H1 (cell line): Measurements from ENCODE around the gene UMODL1. TPM values are rescaled to one million over a fixed set of nuclear protein-coding genes. Genes with fewer than 3 reads are reported as not detected.

Experiments
- CTCF ChIA-PET: fragments of 300-600 bp; sonication (Branson Sonifier 250); formaldehyde crosslinking; loops from one replicate; lab custom pipeline; 2021; ENCODE audit not compliant: partially characterized antibody; lab: Charles Lee
- POLR2A ChIA-PET: fragments of 300-600 bp; sonication (Branson Sonifier 250); formaldehyde crosslinking; loops from one replicate; lab custom pipeline; 2021; ENCODE audit warnings: inconsistent platforms; ENCODE audit not compliant: partially characterized antibody; lab: Charles Lee
- DNase-seq, 2 experiments: peaks; one replicate each; pipeline versions ENCODE4 v3.0.0 to v3.0.0-alpha.2; 2010 to 2022; ENCODE audit warnings: low spot score in 2 of 2, low read depth in 1 of 2, mixed read lengths in 1 of 2
- FAIRE-seq: peaks from 2 replicates; lab custom pipeline; 2011; peaks lifted over from hg19 to GRCh38; lab: Jason Lieb, UNC
- H2AFZ ChIP-seq: 2 replicates; pipeline ENCODE4 v1.8.1; 2012; ENCODE audit warnings: low read length, inconsistent platforms
- H2AK5ac ChIP-seq: 2 replicates; pipeline ENCODE4 v1.6.1; 2013; ENCODE audit warnings: low read depth, low read length
- H2BK120ac ChIP-seq: replicated peaks from 2 replicates; pipeline ENCODE3; 2013; ENCODE audit warnings: low read depth, low read length, inconsistent platforms
- H2BK12ac ChIP-seq: 2 replicates; pipeline ENCODE4 v1.6.1; 2013; ENCODE audit warnings: low read depth, low read length
- H2BK15ac ChIP-seq: 2 replicates; pipeline ENCODE4 v1.6.1; 2013; ENCODE audit warnings: low read length
- H2BK20ac ChIP-seq: 2 replicates; pipeline ENCODE4 v1.6.1; 2013; ENCODE audit warnings: low read length
- H2BK5ac ChIP-seq: 2 replicates; pipeline ENCODE4 v1.6.1; 2013; ENCODE audit warnings: low read depth, low read length
- H3K14ac ChIP-seq: 2 replicates; pipeline ENCODE4 v1.6.1; 2013; ENCODE audit warnings: inconsistent platforms; ENCODE audit not compliant: insufficient read length
- H3K18ac ChIP-seq: 2 replicates; pipeline ENCODE4 v1.6.1; 2013; ENCODE audit warnings: low read length; ENCODE audit errors: extremely low read depth
- H3K23ac ChIP-seq: 2 replicates; pipeline ENCODE4 v1.6.1; 2013; ENCODE audit warnings: inconsistent platforms; ENCODE audit not compliant: insufficient read length
- H3K23me2 ChIP-seq: 2 replicates; pipeline ENCODE4 v1.6.1; 2013; ENCODE audit warnings: low read depth, low read length
- H3K27ac ChIP-seq: 2 replicates; pipeline ENCODE4 v1.6.1; 2011; ENCODE audit warnings: low read depth, low read length, inconsistent platforms
- H3K27me3 ChIP-seq, 4 experiments: replicated peaks in 1 of 4; 1 replicate in 1 of 4; 2 replicates in 3 of 4; pipeline versions ENCODE4 v1.6.1 to v1.8.1; 2011 to 2013; ENCODE audit warnings: low read length in 3 of 4, mild to moderate bottlenecking in 3 of 4, inconsistent platforms in 2 of 4, mixed read lengths in 2 of 4, moderate library complexity in 1 of 4; ENCODE audit not compliant: control insufficient read depth in 3 of 4, insufficient read depth in 3 of 4; ENCODE audit errors: extremely low read depth in 1 of 4
- H3K36me3 ChIP-seq, 4 experiments: 2 replicates each; pipeline versions ENCODE4 v1.6.1 to v1.8.1; 2011 to 2013; ENCODE audit warnings: mild to moderate bottlenecking in 4 of 4, low read length in 3 of 4, moderate library complexity in 2 of 4, control low read depth in 1 of 4, inconsistent platforms in 1 of 4; ENCODE audit not compliant: insufficient read depth in 4 of 4, control insufficient read depth in 2 of 4
- H3K4ac ChIP-seq: replicated peaks from 2 replicates; pipeline ENCODE3; 2013; ENCODE audit warnings: low read length, low read depth, mixed read lengths, inconsistent platforms; ENCODE audit not compliant: insufficient read length
- H3K4me1 ChIP-seq, 4 experiments: replicated peaks in 1 of 4; 1 replicate in 1 of 4; 2 replicates in 3 of 4; pipeline versions ENCODE4 v1.6.1 to v1.8.1; 2011 to 2013; ENCODE audit warnings: low read length in 3 of 4, inconsistent platforms in 2 of 4, mixed read lengths in 1 of 4; ENCODE audit not compliant: insufficient read depth in 4 of 4, control insufficient read depth in 3 of 4
- H3K4me2 ChIP-seq, 2 experiments: 2 replicates each; pipeline versions ENCODE4 v1.6.1 to v1.8.1; 2011 to 2013; ENCODE audit warnings: low read depth in 2 of 2, low read length in 2 of 2, control low read depth in 1 of 2, inconsistent platforms in 1 of 2, mild to moderate bottlenecking in 1 of 2; ENCODE audit not compliant: insufficient read depth in 1 of 2
- H3K4me3 ChIP-seq, 4 experiments: fragments of 200-600, 300-600 bp in 1 of 4; sonication (generic), shearing (Covaris generic), sonication (Bioruptor Twin) in 1 of 4; 2 replicates each; pipeline versions ENCODE4 v1.5.1 to v1.8.1; 2011 to 2016; ENCODE audit warnings: low read length in 4 of 4, low read depth in 3 of 4, control low read depth in 2 of 4, inconsistent platforms in 2 of 4, mild to moderate bottlenecking in 2 of 4, mixed read lengths in 1 of 4, moderate library complexity in 1 of 4; ENCODE audit not compliant: insufficient read depth in 2 of 4; ENCODE audit errors: extremely low read depth in 1 of 4
- H3K56ac ChIP-seq: replicated peaks from 2 replicates; pipeline ENCODE3; 2013; ENCODE audit warnings: low read depth, mild to moderate bottlenecking, mixed read lengths, low read length, inconsistent platforms; ENCODE audit not compliant: insufficient read length
- H3K79me1 ChIP-seq: 2 replicates; pipeline ENCODE4 v1.6.1; 2013; ENCODE audit warnings: low read depth, low read length, control low read depth
- H3K79me2 ChIP-seq, 2 experiments: 2 replicates each; pipeline versions ENCODE4 v1.6.1 to v1.8.1; 2012 to 2013; ENCODE audit warnings: low read length in 2 of 2, mild to moderate bottlenecking in 2 of 2, inconsistent platforms in 1 of 2; ENCODE audit not compliant: insufficient read depth in 2 of 2, control insufficient read depth in 1 of 2
- H3K9ac ChIP-seq, 4 experiments: replicated peaks in 1 of 4; 1 replicate in 1 of 4; 2 replicates in 3 of 4; pipeline versions ENCODE4 v1.6.1 to v1.8.1; 2011 to 2013; ENCODE audit warnings: low read depth in 3 of 4, low read length in 3 of 4, control low read depth in 2 of 4, mild to moderate bottlenecking in 2 of 4, moderate library complexity in 2 of 4, inconsistent platforms in 1 of 4; ENCODE audit errors: extremely low read depth in 1 of 4
- H3K9me3 ChIP-seq, 2 experiments: 2 replicates each; pipeline versions ENCODE4 v1.6.1 to v1.8.1; 2012 to 2013; ENCODE audit warnings: mild to moderate bottlenecking in 2 of 2, moderate library complexity in 2 of 2, control low read depth in 1 of 2, inconsistent platforms in 1 of 2, low read depth in 1 of 2, low read length in 1 of 2, mixed read lengths in 1 of 2; ENCODE audit not compliant: insufficient read depth in 2 of 2
- H4K20me1 ChIP-seq, 2 experiments: replicated peaks in 1 of 2; 2 replicates each; pipeline versions ENCODE3 to v1.8.1; 2011 to 2013; ENCODE audit warnings: inconsistent platforms in 2 of 2, low read length in 2 of 2, mild to moderate bottlenecking in 1 of 2; ENCODE audit not compliant: insufficient read depth in 2 of 2, control insufficient read depth in 1 of 2
- H4K5ac ChIP-seq: 2 replicates; pipeline ENCODE4 v1.6.1; 2013; ENCODE audit warnings: low read length, low read depth, mixed read lengths, inconsistent platforms; ENCODE audit not compliant: insufficient read length
- H4K8ac ChIP-seq: 2 replicates; pipeline ENCODE4 v1.8.0; 2013; ENCODE audit warnings: mild to moderate bottlenecking, moderate library complexity, low read length, inconsistent platforms; ENCODE audit not compliant: insufficient read depth; ENCODE audit errors: extremely low read depth
- H4K91ac ChIP-seq: replicated peaks from 2 replicates; pipeline ENCODE3; 2013; ENCODE audit warnings: low read length, mixed read lengths, inconsistent platforms; ENCODE audit not compliant: insufficient read length
- WGBS, 2 experiments: shearing (Covaris generic) in 1 of 2; methylation state at CpG; one replicate each; pipeline versions ENCODE4 v1.1.6 to v1.1.7; 2013 to 2015; ENCODE audit warnings: low lambda C conversion rate in 2 of 2, mixed read lengths in 2 of 2, inconsistent platforms in 1 of 2, low coverage in 1 of 2, missing lambda C conversion rate in 1 of 2; ENCODE audit not compliant: insufficient replicate concordance in 2 of 2, insufficient coverage in 1 of 2, insufficient read length in 1 of 2; ENCODE audit errors: extremely low coverage in 1 of 2, missing lambda C conversion rate in 1 of 2; 5-methylcytosine and 5-hydroxymethylcytosine counted together
- polyA plus RNA-seq, 7 experiments: library from polyadenylated mRNA; depleted of rRNA in 3 of 7; stranded (reverse) in 5 of 7; unstranded in 2 of 7; fragments of >200 nt in 5 of 7; fragments of 200-250 nt in 2 of 7; gene quantifications; 1 replicate in 5 of 7; 2 replicates in 1 of 7; 4 replicates in 1 of 7; pipeline versions ENCODE4 v1.2.1 to v1.2.3, GENCODE V29; 2011 to 2013; ENCODE audit warnings: missing spikeins in 2 of 7, mixed read lengths in 2 of 7
- total RNA-seq: library from RNA; stranded (reverse); fragmentation: NEBNext Ultra II Directional; extraction: Animal tissue kit (Norgen Biotek cat#: 25700); gene quantifications from 2 replicates; pipeline ENCODE4 v1.2.1, GENCODE V29; 2021

UMODL1 gene
- total and polyA plus RNA-seq, 2 of the 8 experiments (the other 6 are each of a cell fraction or from before 2014, with no cell fraction given) = not detected

DNA sequence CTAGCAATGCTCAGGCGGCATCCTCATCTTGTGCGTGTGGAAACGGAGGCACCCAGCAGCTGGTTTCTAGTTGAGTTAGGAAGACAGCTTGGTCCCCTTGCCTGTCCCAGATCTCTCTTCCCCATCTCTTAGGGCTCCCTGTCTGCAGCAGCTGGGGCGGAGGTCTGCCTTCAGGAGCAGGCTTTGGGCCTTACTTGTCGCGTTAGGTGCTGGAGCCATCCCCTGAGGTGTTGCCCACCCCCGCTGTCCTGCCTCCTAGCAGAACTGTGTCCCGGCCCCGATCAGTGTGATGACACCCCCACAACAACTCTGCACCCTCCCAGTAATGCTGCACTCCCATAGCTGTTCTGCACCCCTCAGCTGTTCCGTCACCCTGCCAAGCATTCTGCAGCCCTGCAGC is 40.7 kb downstream of the UMODL1 start:
- no peak overlapping the region for H3K4me2 ChIP-seq
- no peak overlapping the region for H2AFZ ChIP-seq
- H3K23ac ChIP-seq = no peak overlapping the region
- H4K8ac ChIP-seq = no peak overlapping the region
- H2BK15ac ChIP-seq = no peak overlapping the region
- H4K91ac ChIP-seq = no peak overlapping the region
- 82% methylated on average over 6 of the region's 10 CpGs; no CpG with 5 or more reads in 1 of the 2 experiments for WGBS, 2 experiments
- no peak overlapping the region for H3K14ac ChIP-seq
- no peak overlapping the region for H2AK5ac ChIP-seq
- no peaks in the 10 kb centered on the region for H3K79me1 ChIP-seq
- no peak overlapping the region for H3K56ac ChIP-seq
- no peak overlapping the region for H2BK120ac ChIP-seq
- no peaks in the 10 kb centered on the region for H3K27me3 ChIP-seq
- H3K4me3 ChIP-seq = no peak overlapping the region
- H3K27ac ChIP-seq = no peak overlapping the region
- no peak for FAIRE-seq
- H4K20me1 ChIP-seq = no peaks in the 10 kb centered on the region
- peaks cover 0 to 3% (median 0%) of the 10 kb centered on the region in 4 experiments; a peak in 1 of 7 replicates for H3K4me1 ChIP-seq
- H4K5ac ChIP-seq = no peak overlapping the region
- H3K9me3 ChIP-seq = no peaks in the 10 kb centered on the region
- no peak overlapping the region for H2BK5ac ChIP-seq
- no peaks in the 10 kb centered on the region for H3K79me2 ChIP-seq
- POLR2A ChIA-PET = no interaction called here
- no peak overlapping the region for H2BK20ac ChIP-seq
- DNase-seq = no peak
- no peak overlapping the region for H2BK12ac ChIP-seq
- no peak overlapping the region for H3K9ac ChIP-seq
- no peak overlapping the region for H3K18ac ChIP-seq
- CTCF ChIA-PET = interaction anchor here (1.0 to 2.3 kb wide), 10 partner anchors 9 to 270 kb away, joined by 3 to 8 read pairs (median 4); no protein-coding TSS in a partner anchor
- H3K36me3 ChIP-seq = no peaks in the 10 kb centered on the region
- H3K4ac ChIP-seq = no peak overlapping the region
- no peaks in the 10 kb centered on the region for H3K23me2 ChIP-seq
